Measurements from ENCODE around the gene TRIM71. TPM values are rescaled to one million over a fixed set of nuclear protein-coding genes. Genes with fewer than 3 reads are reported as not detected.

TRIM71 gene
- total RNA-seq, 3 donors from 2014 or later = under 0.01 TPM; not detected in 1

DNA sequence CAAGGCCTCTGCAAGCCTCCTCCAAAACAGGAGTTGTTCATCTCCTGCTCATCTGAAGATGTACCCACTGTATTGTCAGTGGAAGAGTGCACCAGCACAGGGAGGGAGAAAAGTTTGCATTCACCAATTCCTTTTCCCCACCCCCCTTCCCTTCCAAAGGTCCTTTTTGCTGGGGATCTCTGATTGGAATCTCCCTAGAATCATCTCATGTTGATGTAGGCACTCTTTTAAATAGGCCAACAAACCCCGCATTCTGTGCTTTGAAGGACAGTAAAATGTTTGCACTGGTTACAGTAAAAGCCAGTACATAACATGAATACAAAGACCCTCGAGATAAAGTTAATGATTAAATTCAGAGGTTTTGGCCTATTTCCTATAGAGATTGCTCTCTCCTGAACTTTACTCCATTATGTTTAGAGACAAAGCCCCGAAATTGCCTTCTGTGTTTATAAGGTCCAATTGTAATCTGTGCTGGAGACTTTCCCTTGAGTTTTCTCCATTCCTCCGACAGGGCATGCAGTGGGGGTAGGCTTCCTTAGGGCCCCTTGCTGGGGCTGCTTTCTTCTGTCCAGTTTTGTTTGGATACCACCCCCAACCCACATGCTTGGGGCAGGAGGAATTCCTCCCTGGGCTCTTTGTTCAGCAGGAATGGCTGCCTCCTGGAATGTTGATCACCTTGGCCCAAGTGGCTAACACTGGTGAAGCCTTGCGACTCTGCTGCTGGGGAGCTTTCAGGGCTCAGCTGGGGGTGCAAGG lies 22.5 kb downstream of the TRIM71 start:
- TF ChIP-seq, protein P1, sequence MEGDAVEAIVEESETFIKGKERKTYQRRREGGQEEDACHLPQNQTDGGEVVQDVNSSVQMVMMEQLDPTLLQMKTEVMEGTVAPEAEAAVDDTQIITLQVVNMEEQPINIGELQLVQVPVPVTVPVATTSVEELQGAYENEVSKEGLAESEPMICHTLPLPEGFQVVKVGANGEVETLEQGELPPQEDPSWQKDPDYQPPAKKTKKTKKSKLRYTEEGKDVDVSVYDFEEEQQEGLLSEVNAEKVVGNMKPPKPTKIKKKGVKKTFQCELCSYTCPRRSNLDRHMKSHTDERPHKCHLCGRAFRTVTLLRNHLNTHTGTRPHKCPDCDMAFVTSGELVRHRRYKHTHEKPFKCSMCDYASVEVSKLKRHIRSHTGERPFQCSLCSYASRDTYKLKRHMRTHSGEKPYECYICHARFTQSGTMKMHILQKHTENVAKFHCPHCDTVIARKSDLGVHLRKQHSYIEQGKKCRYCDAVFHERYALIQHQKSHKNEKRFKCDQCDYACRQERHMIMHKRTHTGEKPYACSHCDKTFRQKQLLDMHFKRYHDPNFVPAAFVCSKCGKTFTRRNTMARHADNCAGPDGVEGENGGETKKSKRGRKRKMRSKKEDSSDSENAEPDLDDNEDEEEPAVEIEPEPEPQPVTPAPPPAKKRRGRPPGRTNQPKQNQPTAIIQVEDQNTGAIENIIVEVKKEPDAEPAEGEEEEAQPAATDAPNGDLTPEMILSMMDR (IDR thresholded peaks at IDR 0.05) = no peak
- no peak for TF ChIP-seq POLR2A (IDR thresholded peaks at IDR 0.05)
- no peak for TF ChIP-seq POLR2AphosphoS5 (IDR thresholded peaks at IDR 0.05)
- intact Hi-C loops (cut with DNase I; ENCODE audit: low total_unique reads) = no loop called here
- no peaks in the 10 kb centered on the region for H3K9me3 ChIP-seq
- H3K27ac ChIP-seq = no peak overlapping the region
- H3K4me3 ChIP-seq = no peak overlapping the region
- H3K4me1 ChIP-seq = no peaks in the 10 kb centered on the region
- no peak for DNase-seq (ENCODE audit: low spot score in 2 of 2)
- H3K27me3 ChIP-seq = no peaks in the 10 kb centered on the region
- no peaks in the 10 kb centered on the region for H3K36me3 ChIP-seq

DNA sequence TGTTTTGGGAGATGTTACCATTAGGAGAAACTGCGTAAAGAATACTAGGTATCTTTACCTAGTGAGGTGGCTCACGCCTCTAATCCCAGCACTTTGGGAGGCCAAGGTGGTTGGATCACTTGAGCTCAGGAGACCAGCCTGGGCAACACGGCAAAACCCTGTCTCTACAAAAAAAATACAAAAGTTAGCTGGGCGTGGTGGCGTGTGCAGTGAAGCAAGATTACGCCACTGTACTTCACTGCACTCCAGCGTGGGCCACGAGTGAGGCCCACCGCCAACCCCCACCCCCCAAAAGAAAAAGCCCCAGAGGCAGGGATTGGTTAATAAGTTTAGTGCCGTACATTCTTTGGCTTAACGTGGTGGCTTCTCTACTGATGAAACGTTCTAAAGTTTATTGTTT lies 23.5 kb downstream of the TRIM71 start:
- no peak for DNase-seq (ENCODE audit: low spot score in 2 of 2)
- no peaks in the 10 kb centered on the region for H3K27me3 ChIP-seq
- intact Hi-C loops (cut with DNase I; ENCODE audit: low total_unique reads) = no loop called here
- H3K27ac ChIP-seq = no peak overlapping the region
- H3K36me3 ChIP-seq = no peaks in the 10 kb centered on the region
- H3K4me3 ChIP-seq = no peak overlapping the region
- TF ChIP-seq, protein P1 (IDR thresholded peaks at IDR 0.05) = no peak
- TF ChIP-seq POLR2AphosphoS5 (IDR thresholded peaks at IDR 0.05) (no peak), POLR2A (IDR thresholded peaks at IDR 0.05) (no peak)
- H3K9me3 ChIP-seq = no peaks in the 10 kb centered on the region
- no peaks in the 10 kb centered on the region for H3K4me1 ChIP-seq

DNA sequence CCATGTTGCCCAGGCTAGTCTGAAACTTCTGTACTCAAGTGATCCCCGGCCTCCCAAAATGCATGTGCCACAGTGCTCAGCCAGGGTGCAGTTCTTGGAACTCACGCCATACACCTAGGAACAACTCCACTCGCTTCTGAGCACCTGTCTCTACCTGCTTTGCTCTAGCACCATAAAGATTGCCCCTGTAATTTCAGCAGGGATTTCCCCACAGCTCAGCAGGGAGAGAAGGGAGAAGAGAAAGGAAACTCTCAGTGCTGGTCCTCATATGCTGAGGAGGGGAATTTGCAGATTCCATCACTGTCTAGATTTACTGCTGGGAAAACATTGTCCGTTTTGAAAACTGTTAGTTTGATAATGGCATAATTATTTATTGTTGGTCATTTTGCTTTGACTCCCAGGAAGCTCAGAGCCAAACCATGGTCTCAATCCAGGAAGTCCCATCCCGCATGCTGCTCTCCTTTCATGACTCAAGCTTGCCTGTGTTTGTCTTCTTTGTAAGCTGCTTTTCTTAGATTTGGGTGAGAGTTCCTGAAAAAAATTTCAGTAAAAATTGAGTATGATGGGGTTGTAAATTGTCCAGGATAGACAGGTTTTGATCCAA lies 24.2 kb downstream of the TRIM71 start:
- intact Hi-C loops (cut with DNase I; ENCODE audit: low total_unique reads) = no loop called here
- Histone ChIP-seq H3K27ac (no peak overlapping the region), H3K4me3 (no peak overlapping the region), H3K4me1 (no peaks in the 10 kb centered on the region), H3K9me3 (no peaks in the 10 kb centered on the region), H3K36me3 (no peaks in the 10 kb centered on the region), H3K27me3 (no peaks in the 10 kb centered on the region)
- DNase-seq (ENCODE audit: low spot score in 2 of 2) = no peak
- TF ChIP-seq POLR2A (IDR thresholded peaks at IDR 0.05) (no peak), POLR2AphosphoS5 (IDR thresholded peaks at IDR 0.05) (no peak)
- TF ChIP-seq, protein P1 (IDR thresholded peaks at IDR 0.05) = no peak

DNA sequence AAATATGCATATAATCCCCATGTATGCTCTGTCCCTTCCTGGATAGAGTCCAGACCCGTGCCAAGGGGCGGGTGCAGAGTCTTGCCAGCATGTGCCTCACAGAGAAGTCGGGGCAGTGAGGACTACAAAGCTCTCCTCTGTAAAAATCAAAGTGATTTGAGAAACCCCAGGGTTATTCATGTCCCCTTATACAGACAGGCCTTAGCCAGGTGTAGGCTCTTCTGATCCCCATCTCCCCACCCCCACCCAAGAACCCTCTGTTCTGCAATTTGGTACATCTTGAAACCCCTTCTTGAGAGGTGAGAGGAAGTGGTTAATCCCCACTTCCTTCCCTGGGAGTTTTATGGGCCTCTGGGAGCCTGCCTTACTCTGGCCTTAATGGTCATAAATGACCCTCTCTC lies 24.7 kb downstream of the TRIM71 start:
- no peak overlapping the region for H3K4me3 ChIP-seq
- TF ChIP-seq POLR2AphosphoS5 (IDR thresholded peaks at IDR 0.05) = no peak
- TF ChIP-seq, protein P1 (IDR thresholded peaks at IDR 0.05) = no peak
- DNase-seq (ENCODE audit: low spot score in 2 of 2) = no peak
- H3K27ac ChIP-seq = no peak overlapping the region
- H3K27me3 ChIP-seq = no peaks in the 10 kb centered on the region
- H3K4me1 ChIP-seq = no peaks in the 10 kb centered on the region
- intact Hi-C loops (cut with DNase I; ENCODE audit: low total_unique reads) = no loop called here
- no peaks in the 10 kb centered on the region for H3K9me3 ChIP-seq
- H3K36me3 ChIP-seq = no peaks in the 10 kb centered on the region

DNA sequence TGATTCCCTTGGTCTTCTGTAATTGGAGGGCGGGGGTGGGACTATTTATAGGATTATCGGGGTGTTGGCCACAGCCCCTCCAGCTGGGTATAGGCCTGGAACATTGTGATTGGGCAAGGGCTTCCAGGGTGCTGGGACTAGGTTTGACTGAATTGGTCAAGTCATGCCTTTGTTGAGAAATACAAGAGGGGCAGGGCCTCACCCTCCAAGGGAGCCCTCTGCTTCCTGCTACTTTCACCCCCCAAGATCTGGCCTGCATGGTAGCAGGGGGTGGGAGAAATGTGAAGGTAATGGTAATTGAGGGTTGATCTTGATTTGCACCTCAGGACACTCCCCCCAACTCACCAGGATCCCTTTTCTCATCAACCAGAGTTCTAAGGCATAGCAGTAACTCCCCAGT lies 25.2 kb downstream of the TRIM71 start:
- TF ChIP-seq POLR2A (IDR thresholded peaks at IDR 0.05) (no peak), POLR2AphosphoS5 (IDR thresholded peaks at IDR 0.05) (no peak)
- TF ChIP-seq, protein P1 (IDR thresholded peaks at IDR 0.05) = no peak
- Histone ChIP-seq H3K27ac (no peak overlapping the region), H3K27me3 (no peaks in the 10 kb centered on the region), H3K4me1 (no peaks in the 10 kb centered on the region), H3K4me3 (no peak overlapping the region), H3K9me3 (no peaks in the 10 kb centered on the region), H3K36me3 (no peaks in the 10 kb centered on the region)
- intact Hi-C loops (cut with DNase I; ENCODE audit: low total_unique reads) = no loop called here
- no peak for DNase-seq (ENCODE audit: low spot score in 2 of 2)

Data from breast epithelium (tissue), 4 donors.